SH-SY5Y (cell line): Measurements from ENCODE around the gene TRMT2A.

Experiments
- GATA2 ChIP-seq: IDR thresholded peaks from 2 replicates; pipeline ENCODE4 v1.6.1; 2011; ENCODE audit warnings: mild to moderate bottlenecking, low read depth, low read length
- GATA3 ChIP-seq: IDR thresholded peaks from 2 replicates; pipeline ENCODE4 v1.6.1; 2011; ENCODE audit warnings: low read depth, mild to moderate bottlenecking, low read length, moderate library complexity

TRMT2A gene

GRCh38 chr22:20101638-20102037, 15.4 kb downstream of the TRMT2A start:
- no peak for TF ChIP-seq GATA3
- TF ChIP-seq GATA2, result no peak

- TF ChIP-seq GATA2 (no peak), GATA3 (no peak)
Observed at GRCh38 chr22:20099099-20099711, 17.8 kb downstream of the TRMT2A start.

GRCh38 chr22:20096574-20097420, 20.2 kb downstream of the TRMT2A start:
- TF ChIP-seq GATA3, result no peak
- TF ChIP-seq GATA2, result no peak

GRCh38 chr22:20095521-20095920, 21.5 kb downstream of the TRMT2A start:
- no peak for TF ChIP-seq GATA3
- TF ChIP-seq GATA2, result no peak

GRCh38 chr22:20094197-20094807, 22.7 kb downstream of the TRMT2A start:
- TF ChIP-seq GATA3 (no peak), GATA2 (no peak)

- TF ChIP-seq GATA2, result no peak
- no peak for TF ChIP-seq GATA3
Observed at GRCh38 chr22:20093418-20094196, 23.4 kb downstream of the TRMT2A start.

- no peak for TF ChIP-seq GATA3
- no peak for TF ChIP-seq GATA2
Observed at GRCh38 chr22:20092477-20092854, 24.6 kb downstream of the TRMT2A start.

GRCh38 chr22:20091690-20092476, 25.1 kb downstream of the TRMT2A start:
- TF ChIP-seq GATA3 (no peak), GATA2 (no peak)

- TF ChIP-seq GATA3, result no peak
- no peak for TF ChIP-seq GATA2
Observed at GRCh38 chr22:20090730-20091240, 26.2 kb downstream of the TRMT2A start.

GRCh38 chr22:20089977-20090729, 26.9 kb downstream of the TRMT2A start:
- TF ChIP-seq GATA3, result no peak
- TF ChIP-seq GATA2, result no peak

- no peak for TF ChIP-seq GATA2
- no peak for TF ChIP-seq GATA3
Observed at GRCh38 chr22:20089226-20089976, 27.6 kb downstream of the TRMT2A start.

- TF ChIP-seq GATA2 (no peak), GATA3 (no peak)
Observed at GRCh38 chr22:20088263-20088648, 28.8 kb downstream of the TRMT2A start.
